ENCODE data around the gene RCHY1. TPM values are rescaled to one million over a fixed set of nuclear protein-coding genes. Genes with fewer than 3 reads are reported as not detected.

The RCHY1 gene
- total and polyA plus RNA-seq, 2 donors (not counting 3 experiments of a cell fraction or from before 2014, with no cell fraction given), result 21.1 to 30.9 TPM

GRCh38 chr4:75530556-75531322, 16.5 kb upstream of the RCHY1 start:
- ChIA-PET POLR2A (interaction anchor here (0.5 kb wide), 1 partner anchor 81 kb away, joined by 4 read pairs; no protein-coding TSS in a partner anchor), CTCF (interaction anchor here (1.1 to 1.5 kb wide), 2 partner anchors 9 kb away, joined by 3 read pairs; no protein-coding TSS in a partner anchor)
- BruUV-seq (replicated peaks), result no TSS peak
- Histone ChIP-seq H3K4me2 (ENCODE audit: insufficient read depth, low read length) (no peak overlapping the region), H3K27me3 (ENCODE audit: control insufficient read depth in 2 of 2, insufficient read depth in 2 of 2, low read length in 2 of 2) (no peaks in the 10 kb centered on the region), H3K9me1 (replicated peaks; ENCODE audit: control insufficient read depth, extremely low read depth, insufficient read depth, low read length) (no peaks in the 10 kb centered on the region), H3K4me3 (replicated peaks in 1 of 3; ENCODE audit: insufficient read depth in 1 of 3, low read depth in 1 of 3, low read length in 3 of 3) (no peak overlapping the region), H2AFZ (ENCODE audit: low read depth, low read length) (no peak overlapping the region), H3K9me3 (replicated peaks; ENCODE audit: control insufficient read depth, insufficient read depth, low read length) (no peaks in the 10 kb centered on the region), H3K9ac (replicated peaks; ENCODE audit: extremely low read depth, insufficient read depth, low read length) (no peak overlapping the region), H3K27ac (ENCODE audit: insufficient read depth, low read depth, low read length) (no peak overlapping the region), H3K4me1 (ENCODE audit: control insufficient read depth, extremely low read depth, insufficient read depth, low read length) (no peaks in the 10 kb centered on the region), H4K20me1 (replicated peaks; ENCODE audit: control insufficient read depth, extremely low read depth, insufficient read depth, low read length) (no peaks in the 10 kb centered on the region), H3K36me3 (ENCODE audit: control insufficient read depth in 2 of 2, extremely low read depth in 1 of 2, insufficient read depth in 2 of 2, low read length in 2 of 2) (peaks cover 0 to 3% of the 10 kb centered on the region in 2 experiments), H3K79me2 (ENCODE audit: control insufficient read depth, insufficient read depth, low read length) (no peaks in the 10 kb centered on the region)
- intact Hi-C loops (cut with micrococcal nuclease), result no loop called here
- dilution Hi-C loops (cut with MboI; ENCODE audit: extremely low pct_ligation_motif_present, low sequenced_read_pairs), result no loop called here
- TF ChIP-seq GATA2 (IDR thresholded peaks at IDR 0.05; ENCODE audit: insufficient read depth, insufficient read length, low read depth, low read length) (no peak), MAX (IDR thresholded peaks at IDR 0.05; ENCODE audit: insufficient read depth, insufficient read length) (no peak), POLR2A (IDR thresholded peaks at IDR 0.05; ENCODE audit: low read depth, low read length) (no peak), FOS (IDR thresholded peaks at IDR 0.05; ENCODE audit: borderline replicate concordance, insufficient read depth, low read length) (no peak), JUN (IDR thresholded peaks at IDR 0.05; ENCODE audit: borderline replicate concordance, insufficient read depth, insufficient read length, low read depth) (no peak), MYC (IDR thresholded peaks at IDR 0.05; ENCODE audit: low read depth, low read length) (no peak), POLR2AphosphoS5 (IDR thresholded peaks at IDR 0.05; ENCODE audit: insufficient read depth, low read depth, low read length) (no peak)
- FAIRE-seq (no peak), DNase-seq (ENCODE audit: low read depth, low spot score) (no peak)

GRCh38 chr4:75527482-75527881, 13.3 kb upstream of the RCHY1 start:
- Histone ChIP-seq H3K9me3 (replicated peaks; ENCODE audit: control insufficient read depth, insufficient read depth, low read length) (no peaks in the 10 kb centered on the region), H3K9me1 (replicated peaks; ENCODE audit: control insufficient read depth, extremely low read depth, insufficient read depth, low read length) (no peaks in the 10 kb centered on the region), H3K27ac (ENCODE audit: insufficient read depth, low read depth, low read length) (no peak overlapping the region), H3K9ac (replicated peaks; ENCODE audit: extremely low read depth, insufficient read depth, low read length) (no peak overlapping the region), H3K4me2 (ENCODE audit: insufficient read depth, low read length) (no peak overlapping the region), H2AFZ (ENCODE audit: low read depth, low read length) (no peak overlapping the region), H3K4me1 (ENCODE audit: control insufficient read depth, extremely low read depth, insufficient read depth, low read length) (no peaks in the 10 kb centered on the region), H3K79me2 (ENCODE audit: control insufficient read depth, insufficient read depth, low read length) (no peaks in the 10 kb centered on the region), H3K36me3 (ENCODE audit: control insufficient read depth in 2 of 2, extremely low read depth in 1 of 2, insufficient read depth in 2 of 2, low read length in 2 of 2) (peaks cover 0 to 4% of the 10 kb centered on the region in 2 experiments), H3K27me3 (ENCODE audit: control insufficient read depth in 2 of 2, insufficient read depth in 2 of 2, low read length in 2 of 2) (no peaks in the 10 kb centered on the region), H4K20me1 (replicated peaks; ENCODE audit: control insufficient read depth, extremely low read depth, insufficient read depth, low read length) (no peaks in the 10 kb centered on the region), H3K4me3 (replicated peaks in 1 of 3; ENCODE audit: insufficient read depth in 1 of 3, low read depth in 1 of 3, low read length in 3 of 3) (no peak overlapping the region)
- dilution Hi-C loops (cut with MboI; ENCODE audit: extremely low pct_ligation_motif_present, low sequenced_read_pairs), result no loop called here
- ChIA-PET CTCF (interaction anchor here (1.1 kb wide), 1 partner anchor 12 kb away, joined by 3 read pairs; no protein-coding TSS in a partner anchor), POLR2A (no interaction called here)
- no peak for DNase-seq (ENCODE audit: low read depth, low spot score)
- intact Hi-C loops (cut with micrococcal nuclease), result no loop called here
- TF ChIP-seq JUN (IDR thresholded peaks at IDR 0.05; ENCODE audit: borderline replicate concordance, insufficient read depth, insufficient read length, low read depth) (no peak), CTCF (IDR thresholded peaks at IDR 0.05; ENCODE audit: extremely low read depth in 1 of 2, insufficient read depth in 1 of 2, low read depth in 1 of 2, low read length in 2 of 2) (no peak), POLR2A (IDR thresholded peaks at IDR 0.05; ENCODE audit: low read depth, low read length) (no peak), GATA2 (IDR thresholded peaks at IDR 0.05; ENCODE audit: insufficient read depth, insufficient read length, low read depth, low read length) (no peak), POLR2AphosphoS5 (IDR thresholded peaks at IDR 0.05; ENCODE audit: insufficient read depth, low read depth, low read length) (no peak), EZH2 (IDR thresholded peaks at IDR 0.05; ENCODE audit: borderline replicate concordance, low read depth, low read length, severe bottlenecking) (no peak), FOS (IDR thresholded peaks at IDR 0.05; ENCODE audit: borderline replicate concordance, insufficient read depth, low read length) (no peak), MYC (IDR thresholded peaks at IDR 0.05; ENCODE audit: low read depth, low read length) (no peak)
- FAIRE-seq, result no peak
- BruUV-seq (replicated peaks), result no TSS peak

All from endothelial cell of umbilical vein (primary cell).